ENCODE results near the gene SGCD.

Gene SGCD

GRCh38 chr5:156395306-156395675 is 68.3 kb downstream of the SGCD start:
- TF ChIP-seq CTCF (IDR thresholded peaks at IDR 0.05; ENCODE audit: poor library complexity, severe bottlenecking) = no peak
- H3K36me3 ChIP-seq (ENCODE audit: low read depth) = no peaks in the 10 kb centered on the region
- no peak overlapping the region for H3K4me3 ChIP-seq (ENCODE audit: severe bottlenecking)
- DNase-seq (ENCODE audit: low spot score) (no peak), ATAC-seq (ENCODE audit: low read depth) (no peak)
- no peaks in the 10 kb centered on the region for H3K9me3 ChIP-seq (ENCODE audit: severe bottlenecking)
- peak overlapping the region; percentile 17 for H3K27ac ChIP-seq (ENCODE audit: poor library complexity, severe bottlenecking)
- H3K4me1 ChIP-seq (ENCODE audit: insufficient read depth, poor library complexity, severe bottlenecking) = peaks cover 10% of the 10 kb centered on the region
- no peaks in the 10 kb centered on the region for H3K27me3 ChIP-seq (ENCODE audit: insufficient read depth, poor library complexity, severe bottlenecking)

GRCh38 chr5:156396063-156396829 is 69.3 kb downstream of the SGCD start:
- Histone ChIP-seq H3K36me3 (ENCODE audit: low read depth) (no peaks in the 10 kb centered on the region), H3K4me1 (ENCODE audit: insufficient read depth, poor library complexity, severe bottlenecking) (peaks cover 5% of the 10 kb centered on the region), H3K9me3 (ENCODE audit: severe bottlenecking) (no peaks in the 10 kb centered on the region), H3K27me3 (ENCODE audit: insufficient read depth, poor library complexity, severe bottlenecking) (no peaks in the 10 kb centered on the region), H3K4me3 (ENCODE audit: severe bottlenecking) (no peak overlapping the region), H3K27ac (ENCODE audit: poor library complexity, severe bottlenecking) (no peak overlapping the region)
- no peak for DNase-seq (ENCODE audit: low spot score)
- TF ChIP-seq CTCF (IDR thresholded peaks at IDR 0.05; ENCODE audit: poor library complexity, severe bottlenecking) = no peak
- ATAC-seq (ENCODE audit: low read depth) = no peak

- DNase-seq (ENCODE audit: low spot score) = no peak
- peak; percentile 39; the same call in 1 of the 3 replicates for ATAC-seq (ENCODE audit: low read depth)
- H3K4me1 ChIP-seq (ENCODE audit: insufficient read depth, poor library complexity, severe bottlenecking) = peaks cover 2% of the 10 kb centered on the region
- H3K27ac ChIP-seq (ENCODE audit: poor library complexity, severe bottlenecking) = no peak overlapping the region
- H3K4me3 ChIP-seq (ENCODE audit: severe bottlenecking) = no peak overlapping the region
- no peaks in the 10 kb centered on the region for H3K27me3 ChIP-seq (ENCODE audit: insufficient read depth, poor library complexity, severe bottlenecking)
- no peak for TF ChIP-seq CTCF (IDR thresholded peaks at IDR 0.05; ENCODE audit: poor library complexity, severe bottlenecking)
- H3K36me3 ChIP-seq (ENCODE audit: low read depth) = no peaks in the 10 kb centered on the region
- no peaks in the 10 kb centered on the region for H3K9me3 ChIP-seq (ENCODE audit: severe bottlenecking)
Measured at GRCh38 chr5:156396830-156397081, 69.8 kb downstream of the SGCD start.

- Histone ChIP-seq H3K4me3 (ENCODE audit: severe bottlenecking) (no peak overlapping the region), H3K9me3 (ENCODE audit: severe bottlenecking) (no peaks in the 10 kb centered on the region), H3K27me3 (ENCODE audit: insufficient read depth, poor library complexity, severe bottlenecking) (no peaks in the 10 kb centered on the region), H3K27ac (ENCODE audit: poor library complexity, severe bottlenecking) (no peak overlapping the region), H3K36me3 (ENCODE audit: low read depth) (no peaks in the 10 kb centered on the region), H3K4me1 (ENCODE audit: insufficient read depth, poor library complexity, severe bottlenecking) (peaks cover 8% of the 10 kb centered on the region)
- no peak for TF ChIP-seq CTCF (IDR thresholded peaks at IDR 0.05; ENCODE audit: poor library complexity, severe bottlenecking)
- ATAC-seq (ENCODE audit: low read depth) = no peak
- DNase-seq (ENCODE audit: low spot score) = no peak
Measured at GRCh38 chr5:156399323-156399722, 72.4 kb downstream of the SGCD start.

- H3K4me1 ChIP-seq (ENCODE audit: insufficient read depth, poor library complexity, severe bottlenecking) = peaks cover 8% of the 10 kb centered on the region
- DNase-seq (ENCODE audit: low spot score) (no peak), ATAC-seq (ENCODE audit: low read depth) (no peak)
- H3K27me3 ChIP-seq (ENCODE audit: insufficient read depth, poor library complexity, severe bottlenecking) = no peaks in the 10 kb centered on the region
- TF ChIP-seq CTCF (IDR thresholded peaks at IDR 0.05; ENCODE audit: poor library complexity, severe bottlenecking) = no peak
- H3K27ac ChIP-seq (ENCODE audit: poor library complexity, severe bottlenecking) = no peak overlapping the region
- H3K4me3 ChIP-seq (ENCODE audit: severe bottlenecking) = no peak overlapping the region
- H3K36me3 ChIP-seq (ENCODE audit: low read depth) = no peaks in the 10 kb centered on the region
- H3K9me3 ChIP-seq (ENCODE audit: severe bottlenecking) = no peaks in the 10 kb centered on the region
Measured at GRCh38 chr5:156400231-156400986, 73.4 kb downstream of the SGCD start.
